ENCODE measurements around the gene XPC.
A peak's percentile ranks its signal among the peaks of the same experiment; 100 is the strongest.

XPC gene

GRCh38 chr3:14181253-14181652 lies 2.9 kb upstream of the XPC start:
- Histone ChIP-seq H3K27me3 (ENCODE audit: insufficient read depth, low read length, poor library complexity) (no peaks in the 10 kb centered on the region), H4K20me1 (ENCODE audit: insufficient read depth, low read length) (peaks cover 20% of the 10 kb centered on the region; the same call in 1 of the 2 replicates), H3K9ac (ENCODE audit: low read depth, low read length) (no peak overlapping the region), H3K4me2 (ENCODE audit: insufficient read depth, low read length) (peak overlapping the region; percentile 78; the same call in 1 of the 2 replicates), H3K9me3 (ENCODE audit: insufficient read depth, low read length, severe bottlenecking) (no peaks in the 10 kb centered on the region), H3K79me2 (ENCODE audit: insufficient read depth, low read length) (peaks cover 80% of the 10 kb centered on the region), H2AFZ (ENCODE audit: low read depth, low read length) (no peak overlapping the region), H3K27ac (ENCODE audit: low read length) (no peak overlapping the region), H3K4me1 (ENCODE audit: insufficient read depth, low read length) (peaks cover 60% of the 10 kb centered on the region), H3K36me3 (ENCODE audit: insufficient read depth, low read length) (peaks cover 48% of the 10 kb centered on the region), H3K4me3 (ENCODE audit: low read depth in 1 of 2, low read length in 2 of 2) (no peak overlapping the region)
- TF ChIP-seq CTCF (IDR thresholded peaks at IDR 0.05; ENCODE audit: borderline replicate concordance, extremely low read depth, low read length, poor library complexity, severe bottlenecking) (no peak), EZH2 (IDR thresholded peaks at IDR 0.05; ENCODE audit: borderline replicate concordance, low read depth, low read length, severe bottlenecking) (no peak)
- no peak for DNase-seq
- ATAC-seq (ENCODE audit: insufficient read depth, low read depth), result no peak

GRCh38 chr3:14179795-14180194 lies 1.4 kb upstream of the XPC start:
- H3K27ac ChIP-seq (ENCODE audit: low read length), result peak overlapping the region; percentile 82
- no peaks in the 10 kb centered on the region for H3K9me3 ChIP-seq (ENCODE audit: insufficient read depth, low read length, severe bottlenecking)
- H3K4me1 ChIP-seq (ENCODE audit: insufficient read depth, low read length), result peaks cover 74% of the 10 kb centered on the region
- H3K9ac ChIP-seq (ENCODE audit: low read depth, low read length), result peak overlapping the region; percentile 67
- DNase-seq (no peak), ATAC-seq (ENCODE audit: insufficient read depth, low read depth) (no peak)
- H3K79me2 ChIP-seq (ENCODE audit: insufficient read depth, low read length), result peaks cover 72% of the 10 kb centered on the region
- no peaks in the 10 kb centered on the region for H3K27me3 ChIP-seq (ENCODE audit: insufficient read depth, low read length, poor library complexity)
- peak overlapping the region; percentile 82 to 84; a peak in 3 of 4 replicates for H3K4me3 ChIP-seq (ENCODE audit: low read depth in 1 of 2, low read length in 2 of 2)
- H4K20me1 ChIP-seq (ENCODE audit: insufficient read depth, low read length), result peaks cover 32% of the 10 kb centered on the region
- H3K4me2 ChIP-seq (ENCODE audit: insufficient read depth, low read length), result peak overlapping the region; percentile 78
- H2AFZ ChIP-seq (ENCODE audit: low read depth, low read length), result no peak overlapping the region
- no peak for TF ChIP-seq CTCF (IDR thresholded peaks at IDR 0.05; ENCODE audit: borderline replicate concordance, extremely low read depth, low read length, poor library complexity, severe bottlenecking)
- no peak for TF ChIP-seq EZH2 (IDR thresholded peaks at IDR 0.05; ENCODE audit: borderline replicate concordance, low read depth, low read length, severe bottlenecking)
- peaks cover 35% of the 10 kb centered on the region for H3K36me3 ChIP-seq (ENCODE audit: insufficient read depth, low read length)

- peaks cover 33% of the 10 kb centered on the region for H3K36me3 ChIP-seq (ENCODE audit: insufficient read depth, low read length)
- ATAC-seq (ENCODE audit: insufficient read depth, low read depth) (no peak), DNase-seq (no peak)
- peaks cover 34% of the 10 kb centered on the region for H4K20me1 ChIP-seq (ENCODE audit: insufficient read depth, low read length)
- peaks cover 81% of the 10 kb centered on the region for H3K4me1 ChIP-seq (ENCODE audit: insufficient read depth, low read length)
- H3K4me2 ChIP-seq (ENCODE audit: insufficient read depth, low read length), result peak overlapping the region; percentile 78
- H3K27me3 ChIP-seq (ENCODE audit: insufficient read depth, low read length, poor library complexity), result no peaks in the 10 kb centered on the region
- peaks cover 75% of the 10 kb centered on the region for H3K79me2 ChIP-seq (ENCODE audit: insufficient read depth, low read length)
- peak overlapping the region; percentile 82 to 84 for H3K4me3 ChIP-seq (ENCODE audit: low read depth in 1 of 2, low read length in 2 of 2)
- peak overlapping the region; percentile 90 for H2AFZ ChIP-seq (ENCODE audit: low read depth, low read length)
- peak overlapping the region; percentile 82 for H3K27ac ChIP-seq (ENCODE audit: low read length)
- peak overlapping the region; percentile 67 for H3K9ac ChIP-seq (ENCODE audit: low read depth, low read length)
- TF ChIP-seq CTCF (IDR thresholded peaks at IDR 0.05; ENCODE audit: borderline replicate concordance, extremely low read depth, low read length, poor library complexity, severe bottlenecking) (no peak), EZH2 (IDR thresholded peaks at IDR 0.05; ENCODE audit: borderline replicate concordance, low read depth, low read length, severe bottlenecking) (no peak)
- H3K9me3 ChIP-seq (ENCODE audit: insufficient read depth, low read length, severe bottlenecking), result no peaks in the 10 kb centered on the region
These were observed 689 bp upstream of the XPC start for GRCh38 chr3:14179114-14179465.

All from DND-41 (cell line).